ENCODE data around the gene ARHGAP42. TPM values are rescaled to one million over a fixed set of nuclear protein-coding genes. Genes with fewer than 3 reads are reported as not detected.

ARHGAP42 gene
- total and polyA plus RNA-seq, 10 of the 15 experiments (the other 5 are each of a cell fraction or from before 2014, with no cell fraction given), result 1.8 to 6.3 (median 3.2) TPM

GRCh38 chr11:100640071-100640470 lies 47.0 kb upstream of the ARHGAP42 start:
- Histone ChIP-seq H3K79me2 (ENCODE audit: control insufficient read depth, insufficient read depth, low read length) (no peaks in the 10 kb centered on the region), H2AFZ (ENCODE audit: control insufficient read depth, low read depth, low read length) (no peak overlapping the region), H3K9me3 (replicated peaks; ENCODE audit: control insufficient read depth, insufficient read depth, low read length) (no peaks in the 10 kb centered on the region), H3K4me1 (ENCODE audit: control insufficient read depth, insufficient read depth, low read length) (no peaks in the 10 kb centered on the region), H3K4me2 (ENCODE audit: control insufficient read depth, insufficient read depth) (no peak overlapping the region), H4K20me1 (ENCODE audit: control insufficient read depth, insufficient read depth) (no peaks in the 10 kb centered on the region), H3K27me3 (replicated peaks in 1 of 2; ENCODE audit: control insufficient read depth in 2 of 2, insufficient read depth in 2 of 2, low read length in 1 of 2) (no peaks in the 10 kb centered on the region; a peak in 1 of 4 replicates), H3K36me3 (ENCODE audit: control insufficient read depth in 2 of 2, insufficient read depth in 2 of 2, low read length in 1 of 2) (no peaks in the 10 kb centered on the region), H3K4me3 (no peak overlapping the region), H3K9ac (ENCODE audit: control insufficient read depth, insufficient read depth, low read length) (no peak overlapping the region), H3K27ac (ENCODE audit: control insufficient read depth, insufficient read depth) (no peak overlapping the region)
- no peak for FAIRE-seq
- no peak for DNase-seq (ENCODE audit: low read depth, low spot score)
- intact Hi-C loops (cut with micrococcal nuclease; ENCODE audit: unreplicated experiment) (no loop called here), in situ Hi-C loops (cut with MboI) (no loop called here)
- no peak for ATAC-seq
- 41% methylated on average over 2 of the region's 2 CpGs for WGBS (ENCODE audit: insufficient coverage, insufficient replicate concordance, low lambda C conversion rate, missing lambda C conversion rate)
- ChIA-PET POLR2A (no interaction called here), RAD21 (ENCODE audit: unreplicated experiment) (no interaction called here), SMC1A (ENCODE audit: uncharacterized antibody, unreplicated experiment) (no interaction called here), CTCF (no interaction called here)
- TF ChIP-seq SPI1 (IDR thresholded peaks at IDR 0.05; ENCODE audit: borderline replicate concordance, insufficient read depth, low read depth, low read length) (no peak), TCF3 (IDR thresholded peaks at IDR 0.05; ENCODE audit: borderline replicate concordance, insufficient read depth, low read depth, low read length) (no peak), CBX5 (IDR thresholded peaks at IDR 0.05; ENCODE audit: low read depth) (no peak), PBX3 (IDR thresholded peaks at IDR 0.05; ENCODE audit: insufficient replicate concordance, low read depth, low read length) (no peak), ASH2L (IDR thresholded peaks at IDR 0.05; ENCODE audit: borderline replicate concordance, low read depth) (no peak), E2F4 (IDR thresholded peaks at IDR 0.05; ENCODE audit: low read depth, low read length) (no peak), TBL1XR1 (IDR thresholded peaks at IDR 0.05; ENCODE audit: low read depth, low read length) (no peak), KLF5 (IDR thresholded peaks at IDR 0.05; ENCODE audit: partially characterized antibody) (no peak)
- no TSS peak for BruUV-seq (replicated peaks)

Measured in GM12878 (cell line).